Fibroblast of lung (primary cell): Measurements from ENCODE around the gene MYO18B. TPM values are rescaled to one million over a fixed set of nuclear protein-coding genes. Genes with fewer than 3 reads are reported as not detected.

Experiments
- DNase-seq, 2 donors: peaks; one replicate each; pipeline versions ENCODE4 v3.0.0 to v3.0.0-alpha.2; 2010; ENCODE audit warnings: low read depth in 2 of 2
- H2AFZ ChIP-seq: 2 replicates; pipeline ENCODE4 v1.5.1; 2012; ENCODE audit warnings: low read length, control low read depth, inconsistent platforms
- H3K27ac ChIP-seq: 2 replicates; pipeline ENCODE4 v1.5.1; 2011; ENCODE audit warnings: low read length, control low read depth; ENCODE audit not compliant: insufficient read depth
- H3K27me3 ChIP-seq: 2 replicates; pipeline ENCODE4 v1.5.1; 2011; ENCODE audit warnings: mild to moderate bottlenecking, low read length; ENCODE audit not compliant: control insufficient read depth, insufficient read depth
- H3K36me3 ChIP-seq: 2 replicates; pipeline ENCODE4 v1.5.1; 2011; ENCODE audit warnings: low read length; ENCODE audit not compliant: control insufficient read depth, insufficient read depth
- H3K4me1 ChIP-seq: 2 replicates; pipeline ENCODE4 v1.5.1; 2011; ENCODE audit warnings: low read length; ENCODE audit not compliant: control insufficient read depth, insufficient read depth; ENCODE audit errors: extremely low read depth
- H3K4me2 ChIP-seq: 2 replicates; pipeline ENCODE4 v1.5.1; 2011; ENCODE audit warnings: low read length, control low read depth; ENCODE audit not compliant: insufficient read depth; ENCODE audit errors: extremely low read depth
- H3K4me3 ChIP-seq, 4 experiments: fragments of 200-600 bp in 1 of 4; sonication (generic) in 1 of 4; replicated peaks in 1 of 4; 2 replicates each; pipeline ENCODE4 v1.5.1; 2011 to 2016; ENCODE audit warnings: low read length in 4 of 4, low read depth in 3 of 4, mild to moderate bottlenecking in 3 of 4, control low read depth in 2 of 4, inconsistent platforms in 1 of 4, mixed read lengths in 1 of 4; ENCODE audit not compliant: insufficient read depth in 1 of 4; ENCODE audit errors: control extremely low read depth in 1 of 4
- H3K79me2 ChIP-seq: 2 replicates; pipeline ENCODE4 v1.5.1; 2012; ENCODE audit warnings: mild to moderate bottlenecking, low read length, inconsistent platforms; ENCODE audit not compliant: control insufficient read depth, insufficient read depth
- H3K9ac ChIP-seq: 2 replicates; pipeline ENCODE4 v1.5.1; 2011; ENCODE audit warnings: mild to moderate bottlenecking, low read length, control low read depth; ENCODE audit not compliant: insufficient read depth
- H3K9me3 ChIP-seq: 2 replicates; pipeline ENCODE4 v1.5.1; 2012; ENCODE audit warnings: low read depth, low read length; ENCODE audit not compliant: control insufficient read depth, insufficient read depth
- H4K20me1 ChIP-seq: 2 replicates; pipeline ENCODE4 v1.5.1; 2011; ENCODE audit warnings: low read length; ENCODE audit not compliant: control insufficient read depth, insufficient read depth; ENCODE audit errors: extremely low read depth
- CTCF ChIP-seq, 2 donors: IDR thresholded peaks in 1 of 2; conservative IDR thresholded peaks in 1 of 2; 1 replicate in 1 of 2; 2 replicates in 1 of 2; pipeline ENCODE4 v1.5.1; 2011 to 2012; ENCODE audit warnings: low read length in 2 of 2, control low read depth in 1 of 2, inconsistent platforms in 1 of 2, low read depth in 1 of 2, mild to moderate bottlenecking in 1 of 2
- EZH2 ChIP-seq: IDR thresholded peaks from 2 replicates; pipeline ENCODE4 v1.5.1; 2012; ENCODE audit warnings: low read length, control low read depth, mild to moderate bottlenecking; ENCODE audit errors: missing control alignments
- polyA plus RNA-seq, 2 donors: library from polyadenylated mRNA; depleted of rRNA in 1 of 2; stranded (reverse) in 1 of 2; unstranded in 1 of 2; fragments of >200 nt; gene quantifications; 2 replicates each; pipeline ENCODE4 v1.2.1, GENCODE V29; 2011 to 2012; ENCODE audit warnings: missing spikeins in 1 of 2
- total RNA-seq: library from RNA; depleted of rRNA; stranded (reverse); fragments of >200 nt; gene quantifications from 2 replicates; pipeline ENCODE4 v1.2.1, GENCODE V29; 2014

The MYO18B gene
- total and polyA plus RNA-seq, 2 donors (not counting 1 experiment from before 2014, with no cell fraction given), result 0.17 TPM; not detected in 1

GRCh38 chr22:25833676-25834075 lies 91.7 kb downstream of the MYO18B start:
- Histone ChIP-seq H3K27ac (no peak overlapping the region), H3K4me2 (no peak overlapping the region), H3K4me3 (no peak overlapping the region), H2AFZ (no peak overlapping the region), H3K27me3 (no peaks in the 10 kb centered on the region), H3K9ac (no peak overlapping the region), H4K20me1 (no peaks in the 10 kb centered on the region), H3K4me1 (no peaks in the 10 kb centered on the region), H3K79me2 (no peaks in the 10 kb centered on the region), H3K36me3 (no peaks in the 10 kb centered on the region), H3K9me3 (no peaks in the 10 kb centered on the region)
- no peak for TF ChIP-seq EZH2
- no peak for TF ChIP-seq CTCF (conservative IDR thresholded peaks at IDR 0.05 in 1 of 2, IDR thresholded peaks at IDR 0.05 in 1 of 2; ENCODE audit: low read depth in 1 of 2, low read length in 2 of 2)
- no peak for DNase-seq

GRCh38 chr22:25834490-25834889 lies 92.5 kb downstream of the MYO18B start:
- no peak overlapping the region for H3K4me3 ChIP-seq
- H3K4me2 ChIP-seq, result no peak overlapping the region
- no peaks in the 10 kb centered on the region for H3K79me2 ChIP-seq
- no peaks in the 10 kb centered on the region for H3K27me3 ChIP-seq
- H2AFZ ChIP-seq, result no peak overlapping the region
- H3K9me3 ChIP-seq, result no peaks in the 10 kb centered on the region
- no peak for DNase-seq
- no peak for TF ChIP-seq EZH2
- no peaks in the 10 kb centered on the region for H3K4me1 ChIP-seq
- H4K20me1 ChIP-seq, result no peaks in the 10 kb centered on the region
- no peak overlapping the region for H3K27ac ChIP-seq
- H3K9ac ChIP-seq, result no peak overlapping the region
- H3K36me3 ChIP-seq, result no peaks in the 10 kb centered on the region

- H3K27ac ChIP-seq, result no peak overlapping the region
- H3K4me2 ChIP-seq, result no peak overlapping the region
- H3K9ac ChIP-seq, result no peak overlapping the region
- TF ChIP-seq CTCF (conservative IDR thresholded peaks at IDR 0.05 in 1 of 2, IDR thresholded peaks at IDR 0.05 in 1 of 2; ENCODE audit: low read depth in 1 of 2, low read length in 2 of 2) (no peak), EZH2 (no peak)
- no peaks in the 10 kb centered on the region for H3K4me1 ChIP-seq
- H4K20me1 ChIP-seq, result no peaks in the 10 kb centered on the region
- no peaks in the 10 kb centered on the region for H3K27me3 ChIP-seq
- no peaks in the 10 kb centered on the region for H3K36me3 ChIP-seq
- H3K9me3 ChIP-seq, result no peaks in the 10 kb centered on the region
- H3K4me3 ChIP-seq, result no peak overlapping the region
- DNase-seq, result no peak
- no peaks in the 10 kb centered on the region for H3K79me2 ChIP-seq
- no peak overlapping the region for H2AFZ ChIP-seq
Measured at GRCh38 chr22:25835348-25835747, 93.4 kb downstream of the MYO18B start.
